Right kidney (tissue), 1 donor: ENCODE data around the gene NFASC.

ENCODE experiments used
- DNase-seq: peaks from one replicate; pipeline ENCODE4 v3.0.0-alpha.2; 2016

NFASC gene

DNA sequence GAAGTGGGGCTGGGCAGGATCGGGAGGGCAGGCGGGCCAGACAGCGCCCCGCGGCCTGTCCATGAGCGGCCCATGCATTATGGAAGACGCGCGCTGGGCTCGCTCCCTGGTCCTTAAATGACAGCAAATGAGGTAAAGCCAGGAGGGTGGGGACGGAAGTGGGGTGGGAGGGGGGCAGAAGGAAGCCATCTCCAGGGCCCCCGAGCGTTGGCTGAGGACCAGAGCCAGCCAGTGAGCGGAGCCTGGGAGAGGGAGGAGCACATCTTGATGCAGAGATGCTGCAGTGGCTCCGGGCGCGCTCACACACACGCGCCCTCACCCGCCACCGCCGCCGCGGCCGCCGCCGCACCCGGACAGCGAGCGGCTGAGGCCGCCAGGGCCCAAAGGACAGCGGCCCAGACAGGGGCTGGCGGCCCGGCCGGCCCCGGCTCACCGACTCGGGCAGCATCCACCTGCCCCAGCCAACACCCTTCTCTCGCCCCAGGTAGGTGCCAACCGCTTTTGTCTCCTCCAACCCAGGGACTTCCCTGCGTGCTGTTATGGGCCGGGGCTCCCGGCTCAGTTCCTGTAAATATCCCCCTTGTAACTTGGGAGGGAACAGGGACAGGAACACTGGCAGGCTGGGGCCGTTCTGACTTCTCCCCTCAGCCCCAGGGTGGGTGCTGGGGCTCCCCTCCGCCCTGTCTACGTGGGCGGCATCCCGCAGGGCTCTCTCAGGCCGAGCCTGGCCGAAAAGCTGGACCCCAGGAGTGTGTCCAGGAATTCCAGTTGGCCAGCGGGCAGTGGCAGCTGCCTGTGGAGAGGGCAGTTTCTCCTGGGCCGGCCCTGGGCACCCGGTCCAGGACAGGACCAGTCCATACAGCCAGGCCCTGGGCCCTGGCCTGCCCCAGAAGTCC, 172.5 kb downstream of the NFASC start, which contains the start of gene CNTN2:
CNTN2 (plus strand) TSS at position 302 of the 896 bp plus-strand sequence. CDS start 9,974 bp downstream, outside the sequence.
- no peak for DNase-seq

DNA sequence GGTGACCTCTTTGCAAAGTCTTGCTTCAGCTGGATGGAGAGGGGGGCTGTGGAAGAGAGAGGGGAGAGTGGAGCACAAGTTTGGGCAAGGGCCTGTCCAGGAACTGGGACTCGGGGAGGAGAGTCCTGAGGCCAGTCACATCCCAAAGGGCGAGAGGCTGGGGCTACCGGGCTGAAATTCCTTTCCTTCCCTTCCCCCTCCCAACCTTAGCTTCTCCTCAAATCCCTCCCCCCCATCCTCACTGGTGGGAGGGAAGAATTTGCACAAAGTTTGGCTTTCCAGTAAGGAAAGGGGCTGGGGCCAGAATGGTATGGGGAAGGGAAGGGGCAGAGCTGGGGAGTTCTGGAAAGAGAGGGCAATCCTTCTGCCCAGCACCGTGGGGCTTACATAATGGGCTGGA, 173.2 kb downstream of the NFASC start:
- no peak for DNase-seq

DNA sequence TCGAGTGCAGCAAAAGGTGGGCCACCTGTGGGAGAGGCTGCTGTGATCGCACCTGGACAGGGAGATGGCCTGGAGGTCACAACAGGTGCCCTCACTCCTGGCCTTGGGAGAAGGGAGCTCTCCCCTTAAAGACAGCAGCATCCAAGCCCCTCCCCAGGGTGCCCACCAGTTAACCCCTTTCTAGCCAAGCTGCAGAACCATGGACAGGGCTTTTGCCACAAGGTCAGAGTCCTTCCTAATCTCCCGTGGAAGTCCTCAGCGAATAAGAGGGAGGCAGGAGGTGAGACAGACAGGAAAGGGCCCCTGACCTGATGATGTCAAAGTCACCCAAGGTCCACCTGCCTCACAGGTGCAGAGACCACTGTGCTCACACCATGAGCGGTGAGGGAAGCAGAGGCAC, 174.1 kb downstream of the NFASC start:
- no peak for DNase-seq

DNA sequence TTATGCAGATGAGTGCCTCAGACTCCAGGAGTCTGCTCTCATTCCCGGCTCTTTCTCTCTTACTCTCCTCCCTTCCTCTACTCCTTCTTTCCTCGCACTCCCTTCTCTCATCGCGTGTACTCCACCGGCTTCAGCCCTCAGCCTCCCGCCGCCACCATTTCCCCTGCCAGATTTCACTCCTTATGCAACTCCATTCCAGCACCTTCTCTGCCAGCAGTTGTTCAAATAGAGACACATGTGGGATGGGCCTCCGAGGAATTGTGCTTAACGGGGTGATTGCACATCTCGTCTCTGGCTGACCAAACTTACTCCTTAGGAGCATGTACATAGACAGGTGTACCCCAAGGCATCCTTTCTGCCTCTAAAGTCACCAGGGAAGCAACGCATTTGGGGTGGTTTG, 174.5 kb downstream of the NFASC start:
- DNase-seq = no peak

DNA sequence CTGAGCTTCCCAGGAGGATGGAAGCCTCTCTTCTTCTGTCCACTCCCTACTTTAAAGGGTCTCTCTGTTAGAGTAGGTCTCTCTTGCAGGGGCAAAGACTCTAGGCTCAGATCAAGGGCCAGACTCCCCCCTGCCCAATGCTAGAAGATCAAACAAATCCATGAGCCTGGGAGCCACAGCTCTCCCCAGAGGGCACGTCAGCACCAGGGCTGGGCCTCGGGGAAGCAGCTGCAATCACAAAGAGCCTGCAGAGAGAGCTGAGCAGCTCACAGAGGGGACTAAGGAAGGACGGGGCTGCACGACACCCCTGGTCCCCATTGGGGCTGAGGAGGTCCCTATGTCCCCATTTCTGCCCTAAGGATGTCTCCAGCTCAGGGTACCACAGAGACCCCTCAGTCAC, 176.2 kb downstream of the NFASC start:
- no peak for DNase-seq

DNA sequence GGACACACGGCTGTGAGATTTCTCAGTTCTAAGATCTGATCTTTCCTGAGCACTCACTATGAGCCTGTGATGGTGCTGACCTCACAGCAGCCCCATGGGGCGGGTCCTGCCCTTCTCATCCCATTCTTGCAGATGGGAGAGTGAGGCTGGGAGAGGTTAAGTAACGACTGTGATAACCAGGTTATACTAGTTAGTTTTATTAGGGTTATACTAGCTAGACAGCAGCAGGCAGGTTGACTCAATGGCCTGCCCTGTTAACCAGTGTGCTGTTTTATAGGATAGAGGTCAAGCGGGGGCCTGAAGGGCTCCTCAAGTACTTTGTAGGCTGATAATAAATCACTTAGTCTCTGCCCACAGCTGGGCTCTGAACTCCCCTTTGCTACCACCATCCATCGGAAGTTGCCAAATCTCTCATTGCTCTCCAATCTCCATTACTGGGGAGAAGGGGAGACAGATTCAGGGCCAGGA, 177.1 kb downstream of the NFASC start:
- DNase-seq = no peak

DNA sequence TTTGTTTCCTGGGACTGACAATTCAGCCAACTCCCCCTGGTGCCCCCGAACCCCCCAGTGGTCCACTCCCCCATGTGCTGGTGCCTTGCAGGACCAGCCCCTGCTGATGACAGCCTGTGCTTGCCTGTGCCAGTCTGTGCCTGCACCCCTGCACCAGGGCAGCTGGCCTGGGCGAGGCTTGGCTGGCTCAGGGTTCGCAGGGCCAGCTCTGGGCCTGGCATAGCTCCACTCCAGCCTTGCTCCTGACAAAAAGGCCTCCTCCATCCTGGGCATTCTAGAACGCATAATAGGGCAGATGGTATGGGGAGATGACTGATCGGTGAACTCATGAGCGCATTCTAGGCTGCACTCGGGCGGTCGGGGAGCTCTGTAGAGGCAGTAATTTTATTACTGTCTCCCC, 177.7 kb downstream of the NFASC start:
- DNase-seq = no peak

DNA sequence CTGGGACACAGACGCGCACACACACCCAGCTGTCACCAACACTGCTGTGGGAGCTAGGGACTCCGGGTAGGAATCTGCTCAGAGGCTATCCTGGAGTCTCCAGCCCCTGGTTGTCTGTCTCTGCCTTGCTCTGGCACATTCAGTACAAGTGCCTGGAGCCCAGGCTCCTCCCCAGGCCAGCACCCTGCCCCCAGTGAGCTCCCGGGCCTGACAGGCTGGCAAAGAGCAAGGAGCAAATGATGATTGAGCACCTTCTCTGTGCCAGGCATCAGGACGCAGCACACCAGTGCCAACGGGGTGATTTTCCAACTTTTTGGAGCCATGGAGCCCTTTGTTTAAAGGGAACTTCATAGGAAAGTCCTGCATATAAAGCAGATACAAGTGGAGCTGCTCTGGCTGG, 178.8 kb downstream of the NFASC start:
- no peak for DNase-seq

DNA sequence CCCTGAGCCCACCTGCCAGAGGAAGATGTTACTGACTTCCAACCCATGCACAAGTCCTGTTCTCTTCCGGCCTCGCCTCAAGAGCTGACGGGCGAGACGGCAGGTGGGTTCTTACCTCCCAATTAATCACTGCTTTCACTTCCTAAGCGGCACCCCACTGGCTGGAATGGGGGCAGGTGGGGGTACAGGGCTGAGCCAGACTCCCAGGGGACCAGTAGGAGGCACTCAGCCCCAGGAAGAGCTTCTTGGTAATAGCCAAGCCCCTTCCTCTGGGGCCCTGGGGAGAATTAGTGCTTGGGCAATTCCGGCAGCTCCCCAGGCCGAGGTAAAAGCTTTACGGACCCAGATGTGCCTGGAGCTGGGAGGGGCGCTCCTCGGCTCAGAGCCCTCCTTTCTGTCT, 182.0 kb downstream of the NFASC start:
- no peak for DNase-seq

DNA sequence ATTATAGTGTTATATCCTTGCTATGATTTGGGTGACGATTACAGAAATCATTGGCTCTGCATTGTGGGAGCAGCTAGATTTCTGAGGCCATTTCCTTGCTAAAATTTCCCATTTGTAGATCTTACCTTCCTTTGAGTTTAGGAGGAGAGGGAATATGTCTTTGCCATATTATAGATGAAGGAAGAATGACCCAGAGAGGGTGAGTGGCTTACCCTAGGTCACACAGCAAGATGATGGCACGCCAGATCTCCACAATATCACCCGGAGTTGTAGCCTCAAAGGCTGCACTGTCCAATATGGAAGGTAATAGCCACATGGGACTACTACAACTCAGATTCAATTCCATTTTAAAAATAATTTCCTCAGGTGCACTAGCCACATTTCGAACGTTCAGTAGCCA, 182.6 kb downstream of the NFASC start:
- no peak for DNase-seq

DNA sequence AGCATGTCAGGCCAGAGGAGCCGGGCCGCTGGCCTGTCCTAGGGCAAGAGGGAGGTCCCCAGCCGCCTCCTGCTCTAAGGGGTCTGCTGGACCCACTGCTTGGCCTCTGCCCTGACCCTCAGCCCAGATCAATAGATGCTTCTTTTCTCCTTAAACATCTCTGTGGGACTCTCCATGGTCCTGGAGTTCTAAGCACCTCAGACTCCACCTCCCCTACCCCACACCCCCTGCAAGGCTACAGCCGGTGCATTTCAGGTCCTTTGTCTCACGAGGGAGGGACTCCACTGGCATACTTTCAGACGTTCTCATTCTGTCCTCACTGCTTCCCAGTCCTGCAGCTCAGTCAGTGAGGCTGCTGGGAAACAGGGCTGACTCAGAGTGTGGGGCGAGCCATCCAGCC, 183.4 kb downstream of the NFASC start:
- DNase-seq = no peak

DNA sequence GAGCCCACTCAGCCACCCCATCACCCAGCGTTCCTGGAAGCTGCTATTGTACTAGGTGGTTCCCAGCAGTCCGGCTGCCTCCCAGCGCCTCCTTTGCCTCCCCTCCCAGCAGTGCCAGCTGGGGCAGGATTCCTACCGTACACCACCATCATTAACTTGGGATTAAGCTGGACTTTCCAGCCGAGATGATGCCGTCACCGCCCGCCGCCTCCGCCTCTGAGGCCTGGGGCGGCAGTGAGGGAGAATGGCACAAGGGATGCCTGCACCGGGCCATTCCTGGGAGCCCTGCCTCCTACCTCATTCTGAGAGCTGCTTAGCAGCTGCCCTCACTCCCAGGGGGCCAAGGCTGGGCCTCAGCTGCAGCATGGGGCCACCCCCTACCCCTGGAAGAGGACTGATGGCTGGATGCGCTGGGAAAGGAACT, 185.5 kb downstream of the NFASC start:
- no peak for DNase-seq

DNA sequence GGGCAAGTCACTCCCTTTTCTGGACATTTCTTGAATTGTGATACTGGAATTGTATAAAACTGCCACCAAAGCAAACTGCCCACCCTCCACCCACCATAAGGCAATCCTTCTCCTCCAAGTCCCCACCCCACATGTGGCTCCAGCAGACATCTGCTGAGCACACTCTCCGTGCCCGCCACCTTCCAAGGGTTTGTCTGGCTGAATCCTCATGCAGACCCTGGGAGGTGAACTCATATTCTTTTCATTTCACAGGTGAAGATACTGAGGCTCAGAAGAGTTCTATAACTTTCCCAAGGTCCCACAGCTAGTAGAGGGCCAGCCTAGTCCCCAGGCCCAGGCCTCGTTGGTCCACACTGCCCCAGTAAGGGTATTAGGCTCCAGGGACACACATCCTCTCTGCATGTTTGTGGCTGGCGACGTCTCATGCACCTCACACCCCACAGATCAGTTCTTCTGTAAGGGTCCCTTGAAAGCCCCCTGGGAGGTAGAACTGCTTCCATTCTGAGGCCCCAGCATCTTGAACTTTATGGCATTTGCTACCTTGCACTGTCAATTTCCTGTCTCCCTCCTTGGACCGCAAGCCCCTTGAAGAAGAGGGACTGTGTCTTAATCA, 186.4 kb downstream of the NFASC start:
- DNase-seq = no peak

DNA sequence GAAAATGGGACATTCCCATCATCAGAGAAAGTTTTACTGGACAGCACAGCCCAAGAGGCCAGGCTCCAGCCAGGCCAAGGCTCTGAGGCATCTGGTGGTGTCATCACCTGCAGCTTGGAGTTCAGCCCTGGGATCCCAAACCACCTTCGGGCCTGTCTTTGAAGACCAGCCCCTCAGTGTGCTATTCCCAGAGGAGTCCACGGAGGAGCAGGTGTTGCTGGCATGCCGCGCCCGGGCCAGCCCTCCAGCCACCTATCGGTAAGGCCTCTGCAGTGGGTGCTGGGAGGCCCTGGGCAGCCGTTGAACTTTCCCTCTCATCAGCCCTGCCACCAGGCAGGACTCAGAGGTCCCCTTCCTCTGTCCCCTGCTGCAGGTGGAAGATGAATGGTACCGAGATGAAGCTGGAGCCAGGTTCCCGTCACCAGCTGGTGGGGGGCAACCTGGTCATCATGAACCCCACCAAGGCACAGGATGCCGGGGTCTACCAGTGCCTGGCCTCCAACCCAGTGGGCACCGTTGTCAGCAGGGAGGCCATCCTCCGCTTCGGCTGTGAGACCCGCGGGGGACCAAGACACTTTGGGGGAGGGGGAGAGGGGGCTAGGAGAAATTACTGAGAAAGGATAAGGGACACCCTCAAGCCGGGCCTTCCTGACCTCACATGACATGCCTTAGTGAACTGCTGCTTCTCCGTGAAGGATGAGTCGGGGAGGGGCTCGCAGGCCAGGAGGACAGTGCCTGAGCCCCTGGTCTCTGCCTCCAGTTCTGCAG, 187.3 kb downstream of the NFASC start:
- DNase-seq = no peak

DNA sequence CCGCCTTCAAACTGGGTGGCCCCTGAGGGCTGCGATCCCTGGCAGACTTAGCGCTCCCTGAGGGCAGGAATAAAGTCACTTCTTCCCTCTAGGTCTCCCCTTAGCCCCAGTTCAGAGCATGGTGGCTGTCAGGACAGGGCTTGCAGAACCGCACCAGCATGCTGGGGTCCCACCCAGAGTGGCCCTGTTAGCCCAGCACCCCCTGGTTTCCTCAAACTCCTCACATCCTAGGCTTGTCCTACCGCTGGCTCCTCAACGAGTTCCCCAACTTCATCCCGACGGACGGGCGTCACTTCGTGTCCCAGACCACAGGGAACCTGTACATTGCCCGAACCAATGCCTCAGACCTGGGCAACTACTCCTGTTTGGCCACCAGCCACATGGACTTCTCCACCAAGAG, 188.2 kb downstream of the NFASC start:
- no peak for DNase-seq

DNA sequence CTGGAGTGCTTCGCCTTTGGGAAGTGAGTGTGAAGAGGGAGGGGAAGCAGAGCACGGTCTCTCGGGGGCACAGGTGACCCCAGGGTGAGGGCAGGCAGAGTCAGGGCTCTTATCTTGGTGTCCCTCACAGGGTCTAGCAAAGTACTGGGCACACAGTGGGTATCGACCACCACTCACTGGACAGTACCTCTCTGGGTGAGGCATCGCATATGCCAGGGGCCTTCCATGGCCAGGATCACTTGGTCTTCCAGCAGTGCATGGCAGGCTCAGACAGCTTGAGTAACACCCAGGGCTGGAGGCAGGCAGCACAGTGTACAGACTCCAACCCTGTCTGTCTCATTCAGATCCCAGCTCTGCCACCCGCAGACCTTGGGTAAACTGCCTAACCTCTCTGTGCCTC, 189.0 kb downstream of the NFASC start:
- DNase-seq = no peak

DNA sequence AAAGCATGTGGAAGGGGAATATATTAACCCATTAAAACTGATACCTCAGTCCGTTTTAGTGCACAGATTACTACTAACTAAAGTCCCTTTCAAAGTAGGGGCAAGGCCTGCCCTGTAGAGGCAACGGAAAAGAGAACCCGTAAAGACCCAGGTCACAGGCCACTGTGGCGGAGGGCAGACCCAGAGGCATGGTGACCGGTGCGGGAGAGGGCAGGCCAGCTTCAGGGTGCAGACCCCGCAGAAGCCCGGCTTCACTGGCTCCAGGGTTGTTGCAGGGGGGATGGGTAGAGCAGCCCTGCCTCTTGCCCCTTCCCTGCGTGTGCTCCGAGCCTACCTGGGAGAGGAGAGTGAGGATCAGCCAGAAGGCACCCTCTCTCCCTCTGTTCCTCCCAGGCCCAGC, 190.1 kb downstream of the NFASC start:
- DNase-seq = no peak

DNA sequence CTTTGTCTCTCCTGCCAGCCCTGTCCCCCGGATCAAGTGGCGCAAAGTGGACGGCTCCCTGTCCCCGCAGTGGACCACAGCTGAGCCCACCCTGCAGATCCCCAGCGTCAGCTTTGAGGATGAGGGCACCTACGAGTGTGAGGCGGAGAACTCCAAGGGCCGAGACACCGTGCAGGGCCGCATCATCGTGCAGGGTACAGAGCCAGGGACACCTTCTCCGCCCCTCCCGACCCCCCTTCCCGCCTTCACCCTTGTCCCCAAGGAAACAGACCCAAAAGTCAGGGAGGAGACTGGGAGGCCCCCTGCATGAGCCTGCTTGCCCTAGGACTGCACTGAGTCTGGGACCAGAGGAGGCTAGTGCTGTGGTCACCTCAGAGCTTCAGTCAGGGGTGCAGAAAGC, 190.6 kb downstream of the NFASC start:
- DNase-seq = no peak

DNA sequence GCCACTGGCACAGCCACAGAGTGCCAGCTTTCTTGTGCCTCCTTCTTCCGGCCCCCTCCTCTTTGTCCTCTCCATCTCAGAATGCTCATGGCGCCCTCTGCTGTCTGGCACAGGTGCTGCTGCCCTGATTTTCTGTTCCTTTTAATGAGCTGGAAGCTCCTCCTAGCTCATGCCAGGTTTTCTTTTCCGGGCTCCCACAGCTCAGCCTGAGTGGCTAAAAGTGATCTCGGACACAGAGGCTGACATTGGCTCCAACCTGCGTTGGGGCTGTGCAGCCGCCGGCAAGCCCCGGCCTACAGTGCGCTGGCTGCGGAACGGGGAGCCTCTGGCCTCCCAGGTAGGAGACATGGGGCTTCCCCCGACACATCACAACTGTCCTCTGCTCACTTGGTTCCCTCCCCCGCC, 191.0 kb downstream of the NFASC start:
- DNase-seq = peak; percentile 82

DNA sequence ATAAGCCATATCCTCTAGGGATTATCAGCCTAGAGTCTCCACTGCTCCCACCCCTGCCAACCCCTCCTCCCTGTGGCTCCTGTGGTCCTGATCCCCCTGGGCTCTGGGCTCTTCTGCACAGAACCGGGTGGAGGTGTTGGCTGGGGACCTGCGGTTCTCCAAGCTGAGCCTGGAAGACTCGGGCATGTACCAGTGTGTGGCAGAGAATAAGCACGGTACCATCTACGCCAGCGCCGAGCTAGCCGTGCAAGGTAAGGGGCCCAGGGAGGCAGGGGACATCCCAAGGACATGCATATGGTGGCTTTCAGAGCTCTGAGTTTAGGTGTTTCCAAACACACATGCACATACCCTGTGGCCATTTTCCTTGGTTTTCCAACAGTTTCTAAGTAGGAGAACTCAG, 191.7 kb downstream of the NFASC start:
- DNase-seq = no peak

DNA sequence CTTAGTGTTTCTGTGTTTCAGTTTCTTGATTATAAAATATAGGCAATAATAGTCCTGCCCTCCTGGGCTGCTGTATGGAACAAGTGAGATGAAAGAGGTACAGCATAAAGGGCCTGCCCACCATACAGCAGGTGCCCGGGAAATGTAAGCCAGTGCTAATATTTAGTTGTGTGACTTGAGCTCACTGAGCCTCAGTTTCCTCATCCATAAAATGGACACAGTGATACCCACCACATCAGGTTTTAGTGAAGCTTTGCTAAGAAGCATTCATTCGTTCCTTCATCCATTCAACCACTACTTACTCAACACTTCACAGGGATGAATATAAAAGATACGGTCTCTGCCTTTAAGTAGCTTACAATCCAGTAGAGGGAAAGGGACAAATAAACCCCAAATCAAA, 192.2 kb downstream of the NFASC start:
- DNase-seq = no peak

DNA sequence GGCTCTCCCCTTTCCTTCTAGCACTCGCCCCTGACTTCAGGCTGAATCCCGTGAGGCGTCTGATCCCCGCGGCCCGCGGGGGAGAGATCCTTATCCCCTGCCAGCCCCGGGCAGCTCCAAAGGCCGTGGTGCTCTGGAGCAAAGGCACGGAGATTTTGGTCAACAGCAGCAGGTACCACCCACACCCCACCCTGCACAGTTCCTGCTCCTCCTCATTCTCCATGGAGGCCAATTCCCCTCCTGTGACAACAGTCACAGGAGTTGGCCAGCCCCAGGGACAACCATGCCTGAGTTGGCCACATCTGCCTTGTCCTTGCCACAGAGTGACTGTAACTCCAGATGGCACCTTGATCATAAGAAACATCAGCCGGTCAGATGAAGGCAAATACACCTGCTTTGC, 193.6 kb downstream of the NFASC start:
- no peak for DNase-seq

DNA sequence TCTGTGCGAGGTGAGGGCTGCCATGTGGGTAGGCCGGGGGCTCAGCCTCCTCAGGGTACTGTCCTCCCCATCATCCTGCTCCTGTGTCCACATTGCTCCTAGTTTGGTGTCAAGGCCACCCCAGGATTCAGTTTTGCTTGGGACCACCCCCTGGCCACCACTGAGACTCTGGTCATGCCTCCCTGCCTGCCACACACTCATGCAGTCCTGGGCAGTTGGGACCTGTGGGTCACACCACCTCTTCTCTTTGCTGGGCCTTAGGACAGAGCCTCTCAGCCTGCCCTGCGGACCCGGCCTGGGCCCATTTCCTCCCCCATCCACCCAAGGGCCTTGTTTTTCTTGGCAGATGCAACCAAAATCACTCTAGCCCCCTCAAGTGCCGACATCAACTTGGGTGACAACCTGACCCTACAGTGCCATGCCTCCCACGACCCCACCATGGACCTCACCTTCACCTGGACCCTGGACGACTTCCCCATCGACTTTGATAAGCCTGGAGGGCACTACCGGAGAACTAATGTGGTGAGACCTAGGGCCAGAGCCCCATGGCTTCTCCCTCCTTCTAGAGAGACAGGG, 194.2 kb downstream of the NFASC start:
- no peak for DNase-seq
